Stimulated activated CD8-positive, alpha-beta memory T cell treated with anti-CD3 and anti-CD28 coated beads, Interleukin-15, amount 100 ng/mL, for 1 hour (primary cell): Measurements from ENCODE around the gene GSTM2.

Source experiments
- DNase-seq: peaks from one replicate; pipeline ENCODE4 v3.0.0-alpha.2; 2020; ENCODE audit warnings: low read depth

Gene GSTM2

GRCh38 chr1:109629372-109630030 lies 38.4 kb upstream of the GSTM2 start:
- no peak for DNase-seq

- DNase-seq = no peak
Observed at GRCh38 chr1:109630081-109630897, 37.6 kb upstream of the GSTM2 start.

GRCh38 chr1:109630898-109631512 lies 36.9 kb upstream of the GSTM2 start:
- no peak for DNase-seq

GRCh38 chr1:109631513-109632505 lies 36.0 kb upstream of the GSTM2 start:
- no peak for DNase-seq

GRCh38 chr1:109632671-109633346 lies 35.0 kb upstream of the GSTM2 start:
- no peak for DNase-seq

- no peak for DNase-seq
Observed at GRCh38 chr1:109634292-109634691, 33.6 kb upstream of the GSTM2 start.

- DNase-seq = no peak
Observed at GRCh38 chr1:109634771-109635750, 32.8 kb upstream of the GSTM2 start.

GRCh38 chr1:109635862-109636200 lies 32.0 kb upstream of the GSTM2 start:
- no peak for DNase-seq

GRCh38 chr1:109636201-109636952 lies 31.5 kb upstream of the GSTM2 start:
- no peak for DNase-seq

- no peak for DNase-seq
Observed at GRCh38 chr1:109637446-109637845, 30.4 kb upstream of the GSTM2 start.

GRCh38 chr1:109639063-109639840 lies 28.6 kb upstream of the GSTM2 start:
- DNase-seq = no peak

GRCh38 chr1:109639841-109640184 lies 28.0 kb upstream of the GSTM2 start:
- no peak for DNase-seq

GRCh38 chr1:109640285-109640865 lies 27.5 kb upstream of the GSTM2 start:
- DNase-seq = peak; percentile 93

- no peak for DNase-seq
Observed at GRCh38 chr1:109641078-109641740, 26.6 kb upstream of the GSTM2 start.

GRCh38 chr1:109641861-109642260 lies 26.0 kb upstream of the GSTM2 start:
- DNase-seq = no peak

GRCh38 chr1:109642626-109643025 lies 25.2 kb upstream of the GSTM2 start:
- no peak for DNase-seq

GRCh38 chr1:109643385-109644230 lies 24.2 kb upstream of the GSTM2 start:
- DNase-seq = peak; percentile 82
